HepG2 (cell line): ENCODE data around the gene PKN2. TPM values are rescaled to one million over a fixed set of nuclear protein-coding genes. Genes with fewer than 3 reads are reported as not detected.

Experiments
- ATAC-seq: fragments of 200-7000 bp; cut with Tn5 transposase; 3 replicates; pipeline ENCODE4 v1.9.1; 2020; ENCODE audit warnings: mild to moderate bottlenecking, moderate library complexity
- BruUV-seq: library from RNA; stranded (reverse); fragments of 400-500 nt; replicated peaks from 2 replicates; lab custom pipeline; 2021; lab: Mats Ljungman, UMichigan
- CTCF ChIA-PET: fragments of 300-600 bp; formaldehyde crosslinking; extraction: SDS; loops from one replicate; lab custom pipeline; 2021; ENCODE audit warnings: low total read pairs, inconsistent platforms, low intra/inter-chr PET ratio; lab: Yijun Ruan, JAX
- POLR2A ChIA-PET: fragments of 350-600 bp; sonication (Branson Sonifier 250); formaldehyde crosslinking; loops from one replicate; lab custom pipeline; 2020; ENCODE audit warnings: antibody characterized with exemption, inconsistent platforms; lab: Yijun Ruan, JAX
- DNase-seq: peaks from one replicate; pipeline ENCODE4 v3.0.0-alpha.2; 2015; ENCODE audit warnings: low spot score
- FAIRE-seq: peaks from 3 replicates; lab custom pipeline; 2011; peaks lifted over from hg19 to GRCh38; lab: Jason Lieb, UNC
- H2AFZ ChIP-seq: one replicate; pipeline ENCODE4 v1.6.1; 2011; ENCODE audit warnings: low read length, inconsistent platforms
- H3K27ac ChIP-seq: fragments of 300-600 bp; 3 replicates; pipeline ENCODE4 v1.8.0; 2011; ENCODE audit warnings: mixed run types, mild to moderate bottlenecking, mixed read lengths, low read length, inconsistent platforms; ENCODE audit not compliant: insufficient read depth; ENCODE audit errors: extremely low read length
- H3K27me3 ChIP-seq, 2 experiments: fragments of 200-600 bp in 1 of 2; 2 replicates in 1 of 2; 3 replicates in 1 of 2; pipeline versions ENCODE4 v1.6.0 to v1.8.0; 2011; ENCODE audit warnings: low read length in 2 of 2, mild to moderate bottlenecking in 2 of 2, moderate library complexity in 2 of 2, inconsistent platforms in 1 of 2; ENCODE audit not compliant: insufficient read depth in 2 of 2, control insufficient read depth in 1 of 2
- H3K36me3 ChIP-seq, 2 experiments: fragments of 200-600 bp in 1 of 2; replicated peaks in 1 of 2; 2 replicates in 1 of 2; 3 replicates in 1 of 2; pipeline versions ENCODE4 v1.5.1 to v1.8.0; 2011; ENCODE audit warnings: low read length in 2 of 2, inconsistent platforms in 1 of 2; ENCODE audit not compliant: insufficient read depth in 2 of 2, control insufficient read depth in 1 of 2
- H3K4me1 ChIP-seq: 2 replicates; pipeline ENCODE4 v1.5.1; 2012; ENCODE audit warnings: low read length, inconsistent platforms; ENCODE audit not compliant: insufficient read depth
- H3K4me2 ChIP-seq: 2 replicates; pipeline ENCODE4 v1.6.0; 2011; ENCODE audit warnings: low read depth, low read length, inconsistent platforms
- H3K4me3 ChIP-seq, 3 experiments: fragments of 200-600 bp in 1 of 3; sonication (generic), shearing (Covaris generic) in 1 of 3; replicated peaks in 1 of 3; 2 replicates each; pipeline ENCODE4 v1.5.1; 2011 to 2016; ENCODE audit warnings: low read length in 3 of 3, inconsistent platforms in 2 of 3, low read depth in 2 of 3, mild to moderate bottlenecking in 2 of 3, control low read depth in 1 of 3, mixed read lengths in 1 of 3; ENCODE audit not compliant: insufficient read depth in 1 of 3
- H3K79me2 ChIP-seq: one replicate; pipeline ENCODE4 v1.6.1; 2011; ENCODE audit warnings: low read length, inconsistent platforms; ENCODE audit not compliant: insufficient read depth
- H3K9ac ChIP-seq: 2 replicates; pipeline ENCODE4 v1.6.0; 2011; ENCODE audit warnings: mild to moderate bottlenecking, low read depth, low read length, inconsistent platforms; ENCODE audit not compliant: insufficient read depth
- H3K9me3 ChIP-seq: 2 replicates; pipeline ENCODE4 v1.5.1; 2012; ENCODE audit warnings: mild to moderate bottlenecking, low read length
- H4K20me1 ChIP-seq: 2 replicates; pipeline ENCODE4 v1.6.0; 2011; ENCODE audit warnings: inconsistent platforms, mild to moderate bottlenecking, low read length, moderate library complexity; ENCODE audit not compliant: insufficient read depth
- CHD2 ChIP-seq: IDR thresholded peaks from 2 replicates; pipeline ENCODE4 v1.6.1; 2011; ENCODE audit warnings: low read depth, low read length, improper control_type of control experiment
- ETV5 ChIP-seq: IDR thresholded peaks from 2 replicates; pipeline ENCODE4 v1.6.1; 2018; ENCODE audit warnings: missing biosample characterization, missing genetic modification reagents, inconsistent platforms, borderline replicate concordance
- HNRNPK ChIP-seq: fragments of 200-400 bp; formaldehyde crosslinking; IDR thresholded peaks from 2 replicates; pipeline ENCODE4 v1.6.1; 2018; ENCODE audit warnings: low read length, low read depth, moderate library complexity, mild to moderate bottlenecking; ENCODE audit not compliant: poor library complexity, severe bottlenecking
- IRX3 ChIP-seq: sonication (generic); formaldehyde crosslinking; IDR thresholded peaks from 2 replicates; pipeline ENCODE4 v1.8.1; 2023; ENCODE audit warnings: mild to moderate bottlenecking, low read depth, missing genetic modification reagents, borderline replicate concordance
- REPIN1 ChIP-seq: sonication (generic); formaldehyde crosslinking; IDR thresholded peaks from 2 replicates; pipeline ENCODE4 v1.8.0; 2022; ENCODE audit warnings: missing genetic modification reagents, low read depth, mild to moderate bottlenecking, borderline replicate concordance
- SRSF9 ChIP-seq: fragments of 200-400 bp; formaldehyde crosslinking; IDR thresholded peaks from 2 replicates; pipeline ENCODE4 v1.6.1; 2018; ENCODE audit warnings: borderline replicate concordance, mild to moderate bottlenecking, low read depth, low read length; ENCODE audit not compliant: insufficient read depth, poor library complexity, severe bottlenecking
- TP53 ChIP-seq: sonication (generic); formaldehyde crosslinking; conservative IDR thresholded peaks from 2 replicates; pipeline ENCODE4 v1.4.0; 2020; ENCODE audit warnings: missing genetic modification reagents
- TRIM24 ChIP-seq: sonication (generic); formaldehyde crosslinking; IDR thresholded peaks from 2 replicates; pipeline ENCODE4 v1.8.0; 2022; ENCODE audit warnings: mild to moderate bottlenecking, missing genetic modification reagents
- ZFYVE20 ChIP-seq: sonication (generic); formaldehyde crosslinking; IDR thresholded peaks from 2 replicates; pipeline ENCODE4 v1.8.0; 2023; ENCODE audit warnings: low read depth, mild to moderate bottlenecking, moderate library complexity, missing genetic modification reagents, borderline replicate concordance
- ZNF24 ChIP-seq: fragments of 450-650 bp; IDR thresholded peaks from 2 replicates; pipeline ENCODE4 v1.6.1; 2017; ENCODE audit warnings: antibody characterized with exemption, mild to moderate bottlenecking
- WGBS: methylation state at CpG from one replicate; pipeline ENCODE4 v1.1.6; 2017; ENCODE audit warnings: low lambda C conversion rate; 5-methylcytosine and 5-hydroxymethylcytosine counted together
- in situ Hi-C: cut with HindIII; loops from 2 replicates; pipeline ENCODE4 v1.10.0; 2017; ENCODE audit warnings: low pct_unique_long_range_greater_than_20kb; ENCODE audit not compliant: extremely low pct_ligation_motif_present
- intact Hi-C: fragments of 100-400 bp; cut with micrococcal nuclease; formaldehyde crosslinking; loops from one replicate; pipeline ENCODE4 v1.10.0; 2022; ENCODE audit not compliant: unreplicated experiment
- polyA plus RNA-seq, 8 experiments: library from polyadenylated mRNA; depleted of rRNA in 3 of 8; stranded (reverse) in 7 of 8; unstranded in 1 of 8; fragments of >200 nt; fragmentation: Illumina TruSeq in 4 of 8; extraction: Trizol in 4 of 8; gene quantifications; 2 replicates each; pipeline versions ENCODE4 v1.2.1 to v1.2.3, GENCODE V29; 2011 to 2016; ENCODE audit warnings: low read depth in 4 of 8, missing spikeins in 1 of 8, mixed read lengths in 1 of 8; ENCODE audit not compliant: insufficient read depth in 1 of 8
- total RNA-seq, 5 experiments: library from RNA; depleted of rRNA; stranded (reverse); fragments of >200 nt; fragmentation: Illumina TruSeq; extraction: Trizol; gene quantifications; 2 replicates each; pipeline ENCODE4 v1.2.3, GENCODE V29; 2016; ENCODE audit warnings: low read depth in 1 of 5

Gene PKN2
- total and polyA plus RNA-seq, 2 of the 13 experiments (the other 11 are each of a cell fraction or from before 2014, with no cell fraction given): 17.0 to 29.4 TPM

- TF ChIP-seq ZFYVE20: no peak
Measured at GRCh38 chr1:88742531-88742930, 58.5 kb downstream of the PKN2 start (continued).

- no peak for ATAC-seq
- H3K79me2 ChIP-seq: peaks cover 6% of the 10 kb centered on the region
- no peaks in the 10 kb centered on the region for H3K4me1 ChIP-seq
- TF ChIP-seq SRSF9 (no peak), ZNF24 (no peak), REPIN1 (CRISPR knock-in tag) (no peak), IRX3 (CRISPR knock-in tag) (no peak), CHD2 (no peak), ETV5 (CRISPR knock-in tag) (no peak)
- in situ Hi-C loops: no loop called here
- intact Hi-C loops: no loop called here
- H3K9ac ChIP-seq: no peak overlapping the region
- H3K36me3 ChIP-seq: peaks cover 1 to 21% of the 10 kb centered on the region in 2 experiments; a peak in 2 of 5 replicates
- ChIA-PET POLR2A (no interaction called here), CTCF (no interaction called here)
- no peaks in the 10 kb centered on the region for H4K20me1 ChIP-seq
- no peak overlapping the region for H2AFZ ChIP-seq
- H3K9me3 ChIP-seq: no peaks in the 10 kb centered on the region
- FAIRE-seq: no peak
- H3K27ac ChIP-seq: no peak overlapping the region
- DNase-seq: no peak
- no peak overlapping the region for H3K4me2 ChIP-seq
- 97% methylated on average over 3 of the region's 3 CpGs for WGBS
- no peak overlapping the region for H3K4me3 ChIP-seq
- no peaks in the 10 kb centered on the region for H3K27me3 ChIP-seq
- no TSS peak for BruUV-seq
Measured at GRCh38 chr1:88744142-88744541, 60.1 kb downstream of the PKN2 start.

DNA sequence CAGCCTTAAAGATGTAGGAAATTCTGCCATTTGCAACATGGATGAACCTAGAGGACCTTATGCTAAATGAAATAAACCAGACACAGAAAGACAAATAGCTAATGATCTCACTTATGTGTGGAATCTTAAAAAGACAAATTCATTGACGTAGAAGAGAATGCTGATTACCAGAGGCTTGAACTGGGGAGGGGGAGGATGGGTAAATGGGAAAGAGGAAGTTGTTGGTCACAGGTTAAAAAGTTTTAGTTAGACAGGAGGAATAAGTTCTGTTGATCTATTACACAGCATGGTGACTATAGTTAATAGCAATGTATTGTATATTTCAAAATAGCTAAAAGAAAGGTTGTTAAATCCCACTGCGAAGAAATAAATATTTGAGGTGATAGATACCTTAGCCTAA, 62.8 kb downstream of the PKN2 start:
- in situ Hi-C loops (no loop called here), intact Hi-C loops (no loop called here)
- H3K36me3 ChIP-seq: peaks cover 1 to 17% of the 10 kb centered on the region in 2 experiments; a peak in 2 of 5 replicates
- H2AFZ ChIP-seq: no peak overlapping the region
- no peaks in the 10 kb centered on the region for H3K27me3 ChIP-seq
- FAIRE-seq (no peak), ATAC-seq (no peak), DNase-seq (no peak)
- ChIA-PET CTCF (no interaction called here), POLR2A (no interaction called here)
- H3K4me1 ChIP-seq: no peaks in the 10 kb centered on the region
- no peak overlapping the region for H3K9ac ChIP-seq
- no peak overlapping the region for H3K4me2 ChIP-seq
- 96% methylated on average over 2 of the region's 2 CpGs for WGBS
- H3K4me3 ChIP-seq: no peak overlapping the region
- no peak for TF ChIP-seq TP53 (CRISPR knock-in tag)
- TF ChIP-seq HNRNPK: no peak
- no peak for TF ChIP-seq TRIM24 (CRISPR knock-in tag)
- H4K20me1 ChIP-seq: no peaks in the 10 kb centered on the region
- no peaks in the 10 kb centered on the region for H3K9me3 ChIP-seq
- no peaks in the 10 kb centered on the region for H3K79me2 ChIP-seq
- no peak overlapping the region for H3K27ac ChIP-seq
- no TSS peak for BruUV-seq
